ENCODE data around the gene ZNF398.

Gene ZNF398

DNA sequence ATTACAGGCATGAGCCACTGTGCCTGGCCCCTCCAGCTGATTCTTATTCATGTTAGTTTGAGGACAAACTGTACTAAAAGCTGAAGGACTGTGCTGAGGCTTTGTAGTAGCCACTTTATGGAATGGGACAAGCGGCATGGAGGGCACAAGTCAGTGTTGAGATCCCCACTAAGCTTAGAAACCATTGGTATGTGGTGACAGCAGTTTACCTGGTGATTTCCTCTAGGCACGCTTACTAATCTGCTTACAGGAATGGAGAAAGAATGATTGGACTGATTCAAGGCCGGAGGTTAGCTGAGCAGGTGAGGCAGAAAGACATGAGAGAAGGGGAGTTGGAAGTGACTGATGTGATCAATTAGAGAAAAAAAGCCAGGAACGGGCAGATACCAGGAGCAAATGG, 3.7 kb downstream of the ZNF398 start:
- no peak for DNase-seq (ENCODE audit: low spot score)

DNA sequence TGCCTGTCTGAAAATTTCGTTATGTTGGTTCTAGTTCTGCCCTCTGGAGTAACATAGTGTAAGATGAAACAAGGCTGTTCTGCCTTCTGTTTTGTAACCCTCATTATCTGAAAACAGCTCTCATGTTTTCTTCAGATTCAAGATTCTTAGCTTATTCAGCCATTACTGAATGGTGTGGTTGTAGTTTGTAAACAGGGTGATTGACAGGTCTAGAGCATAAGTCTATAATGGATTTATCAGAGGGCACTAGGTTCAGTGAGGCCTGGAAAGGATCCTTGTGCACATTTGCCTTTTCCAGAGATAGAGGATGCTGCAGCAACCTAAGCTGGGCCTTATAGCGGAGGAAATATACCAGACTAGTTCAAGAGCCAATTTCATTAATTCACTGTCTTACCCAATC, 6.1 kb downstream of the ZNF398 start:
- no peak for DNase-seq (ENCODE audit: low spot score)

DNA sequence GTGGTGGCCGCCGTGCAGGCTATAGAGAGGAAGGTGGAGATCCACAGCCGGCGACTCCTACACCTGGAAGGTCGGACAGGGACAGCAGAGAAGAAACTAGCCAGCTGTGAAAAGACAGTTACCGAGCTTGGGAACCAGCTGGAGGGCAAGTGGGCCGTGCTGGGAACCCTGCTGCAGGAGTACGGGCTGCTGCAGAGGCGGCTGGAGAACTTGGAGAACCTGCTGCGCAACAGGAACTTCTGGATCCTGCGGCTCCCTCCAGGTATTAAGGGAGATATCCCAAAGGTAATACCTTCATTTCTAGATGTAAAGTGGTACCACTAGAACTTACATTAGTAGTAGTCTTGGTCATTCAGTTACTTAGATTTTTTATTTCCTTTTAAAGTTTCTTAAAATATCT, 6.8 kb downstream of the ZNF398 start:
- DNase-seq (ENCODE audit: low spot score): no peak

DNA sequence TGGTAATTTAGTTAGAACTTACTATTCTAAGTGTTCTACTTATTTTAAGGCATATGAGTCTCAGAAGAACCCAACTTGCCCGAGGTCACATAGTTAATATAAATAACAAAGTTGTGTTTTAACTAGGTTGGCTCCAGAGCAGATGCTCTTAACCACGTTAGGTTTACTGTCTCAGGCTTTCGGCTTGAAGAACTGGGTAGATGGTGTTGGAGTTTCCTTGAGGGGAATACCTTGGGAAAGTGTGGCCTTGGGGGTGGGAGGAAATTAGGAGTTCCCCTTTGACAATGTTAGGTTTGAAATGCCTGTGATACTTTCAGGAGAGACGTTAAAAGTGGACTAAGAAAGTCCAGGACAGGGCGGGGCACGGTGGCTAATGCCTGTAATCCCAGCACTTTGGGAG, 9.6 kb downstream of the ZNF398 start:
- no peak for DNase-seq (ENCODE audit: low spot score)

DNA sequence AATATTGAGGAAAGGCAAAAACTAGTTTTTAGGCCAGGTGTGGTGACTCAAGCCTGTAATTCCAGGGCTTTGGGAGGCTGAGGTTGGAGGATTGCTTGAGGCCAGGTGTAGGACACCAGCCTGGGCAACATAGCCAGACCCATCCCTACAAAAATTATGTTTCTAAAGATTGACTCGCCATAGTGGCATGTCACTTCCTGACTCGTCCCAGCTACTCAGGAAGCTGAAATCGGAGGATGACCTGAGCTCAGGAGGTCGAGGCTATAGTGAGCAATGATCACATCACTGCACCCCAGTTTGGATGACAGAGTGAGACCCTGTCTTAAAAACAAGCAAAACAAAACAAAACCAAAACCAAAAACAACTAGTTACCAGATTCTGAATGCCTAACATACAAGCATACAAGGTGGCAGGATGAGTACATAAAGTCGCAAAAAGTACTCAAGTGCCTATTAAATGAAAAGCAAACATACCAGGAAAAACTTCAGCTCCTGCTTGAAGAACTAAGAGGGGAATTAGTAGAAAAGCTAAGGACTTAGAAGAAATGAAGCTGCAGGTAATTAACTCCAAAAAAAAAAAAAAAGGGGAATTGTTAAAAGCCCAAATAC, 14.1 kb downstream of the ZNF398 start:
- DNase-seq (ENCODE audit: low spot score): no peak

DNA sequence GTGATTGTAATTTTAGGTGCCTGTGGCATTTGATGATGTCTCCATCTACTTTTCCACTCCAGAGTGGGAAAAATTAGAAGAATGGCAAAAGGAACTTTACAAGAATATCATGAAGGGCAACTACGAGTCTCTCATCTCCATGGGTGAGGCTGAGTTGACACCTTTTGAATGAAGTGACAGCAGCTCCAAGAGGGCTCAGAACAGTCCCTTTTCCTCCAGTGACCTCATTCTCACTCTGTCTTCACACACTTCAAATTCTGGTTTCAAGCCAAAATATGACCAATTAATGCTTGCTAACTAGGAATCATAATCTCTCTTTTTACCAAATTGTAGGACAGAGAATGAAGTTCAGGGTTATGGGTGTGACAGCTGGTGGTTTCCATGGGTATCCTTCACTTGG, 18.9 kb downstream of the ZNF398 start:
- DNase-seq (ENCODE audit: low spot score): no peak

DNA sequence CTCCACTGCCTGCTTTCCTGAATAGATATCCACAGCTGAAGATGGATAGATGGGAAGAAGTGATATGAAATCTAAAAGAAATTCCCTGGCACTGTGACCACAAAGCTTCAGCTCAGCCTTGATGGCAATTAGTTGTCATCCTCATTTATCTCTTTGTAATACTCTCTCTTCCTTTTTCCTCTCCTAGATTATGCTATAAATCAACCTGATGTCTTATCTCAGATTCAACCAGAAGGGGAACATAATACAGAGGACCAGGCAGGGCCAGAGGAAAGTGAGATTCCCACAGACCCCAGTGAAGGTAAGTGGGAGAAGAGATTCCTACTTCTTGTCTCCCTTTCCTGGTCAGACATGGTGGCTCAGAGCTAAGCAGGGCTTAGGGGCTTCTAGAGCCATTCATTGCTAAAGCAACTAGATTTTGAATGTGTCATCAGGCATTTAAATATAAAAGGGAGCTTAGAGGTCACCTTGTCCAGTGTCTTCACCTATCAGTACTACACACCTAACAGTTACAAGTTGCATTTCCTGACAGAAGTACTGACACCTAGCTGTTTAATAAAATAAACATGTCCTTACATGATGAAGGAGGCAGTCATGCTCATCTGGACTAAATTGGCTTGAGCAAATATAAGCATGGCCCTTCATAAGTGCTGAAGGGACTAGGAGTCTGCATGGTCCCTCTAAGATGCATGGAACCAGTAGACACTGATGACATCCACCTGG, 19.5 kb downstream of the ZNF398 start:
- no peak for DNase-seq (ENCODE audit: low spot score)

DNA sequence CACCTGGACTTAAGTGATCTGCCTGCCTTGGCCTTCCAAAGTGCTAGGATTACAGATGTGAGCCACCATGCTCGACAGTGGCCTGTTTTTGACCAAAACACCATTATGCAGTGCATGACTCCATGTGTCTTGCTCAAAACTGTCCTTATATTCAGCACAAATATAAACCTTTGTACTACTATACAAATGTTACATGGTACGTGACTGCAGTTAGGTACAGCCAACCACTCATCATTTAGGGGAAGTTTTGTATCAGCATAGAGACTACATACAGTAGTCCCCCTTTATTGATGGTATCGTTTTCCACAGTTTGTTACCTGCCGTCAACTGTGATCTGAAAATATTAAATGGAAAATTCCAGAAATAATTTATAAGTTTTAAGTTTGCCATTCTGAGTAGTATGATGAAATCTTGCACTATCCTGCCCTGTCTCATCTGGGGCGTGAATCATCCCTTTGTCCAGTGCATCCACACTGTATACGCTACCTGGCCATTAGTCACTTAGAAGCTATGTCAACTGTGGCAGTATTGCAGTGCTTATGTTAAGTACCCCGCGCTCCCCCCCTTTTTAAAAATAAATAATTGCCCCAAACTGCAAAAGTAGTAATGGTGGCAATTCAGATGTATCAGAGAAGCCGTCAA, 24.8 kb downstream of the ZNF398 start:
- DNase-seq (ENCODE audit: low spot score): no peak

DNA sequence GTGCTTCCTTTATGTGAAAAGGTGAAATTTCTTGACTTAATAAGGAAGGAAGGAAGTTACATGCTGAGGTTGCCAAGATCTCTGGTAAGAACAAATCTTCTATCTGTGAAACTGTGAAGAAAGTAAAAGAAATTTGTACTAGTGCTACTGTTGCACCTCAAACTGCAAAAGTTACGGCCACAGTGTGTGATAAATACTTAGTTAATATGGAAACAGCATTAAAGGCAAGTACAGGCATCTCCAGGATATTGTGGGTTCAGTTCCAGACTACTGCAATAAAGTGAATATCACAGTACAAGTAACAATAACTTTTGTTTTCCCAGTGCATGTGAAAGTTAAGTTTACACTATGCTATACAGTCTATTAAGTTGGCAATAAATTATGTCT, 25.3 kb downstream of the ZNF398 start:
- no peak for DNase-seq (ENCODE audit: low spot score)

DNA sequence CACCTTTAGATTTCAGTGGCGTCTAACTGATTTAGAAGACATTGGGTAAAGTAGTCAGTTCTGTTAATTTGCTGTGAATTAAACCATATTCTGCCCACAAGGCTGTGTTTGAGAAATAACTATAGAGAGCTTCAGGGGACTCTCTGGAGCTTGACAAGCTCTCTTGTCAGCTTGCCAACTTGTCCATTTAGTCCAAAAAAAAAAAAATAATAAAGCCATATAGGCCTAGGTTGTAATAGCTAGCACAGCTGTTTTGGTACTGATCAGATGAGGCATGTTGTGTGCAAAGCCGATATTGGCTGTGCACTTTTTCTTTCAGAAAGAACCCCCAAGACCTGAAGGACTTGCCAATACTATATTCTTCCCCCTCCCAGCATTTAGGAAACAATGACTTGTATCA, 27.9 kb downstream of the ZNF398 start:
- no peak for DNase-seq (ENCODE audit: low spot score)

DNA sequence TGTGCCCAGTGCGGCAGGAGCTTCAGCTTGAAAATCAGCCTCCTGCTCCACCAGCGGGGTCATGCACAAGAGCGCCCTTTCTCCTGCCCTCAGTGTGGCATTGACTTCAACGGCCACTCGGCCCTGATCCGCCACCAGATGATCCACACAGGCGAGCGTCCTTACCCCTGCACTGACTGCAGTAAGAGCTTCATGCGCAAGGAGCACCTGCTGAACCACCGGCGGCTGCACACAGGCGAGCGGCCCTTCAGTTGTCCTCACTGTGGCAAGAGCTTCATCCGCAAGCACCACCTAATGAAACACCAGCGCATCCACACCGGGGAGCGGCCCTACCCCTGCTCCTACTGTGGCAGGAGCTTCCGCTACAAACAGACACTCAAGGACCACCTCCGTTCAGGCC, 32.0 kb downstream of the ZNF398 start:
- no peak for DNase-seq (ENCODE audit: low spot score)

DNA sequence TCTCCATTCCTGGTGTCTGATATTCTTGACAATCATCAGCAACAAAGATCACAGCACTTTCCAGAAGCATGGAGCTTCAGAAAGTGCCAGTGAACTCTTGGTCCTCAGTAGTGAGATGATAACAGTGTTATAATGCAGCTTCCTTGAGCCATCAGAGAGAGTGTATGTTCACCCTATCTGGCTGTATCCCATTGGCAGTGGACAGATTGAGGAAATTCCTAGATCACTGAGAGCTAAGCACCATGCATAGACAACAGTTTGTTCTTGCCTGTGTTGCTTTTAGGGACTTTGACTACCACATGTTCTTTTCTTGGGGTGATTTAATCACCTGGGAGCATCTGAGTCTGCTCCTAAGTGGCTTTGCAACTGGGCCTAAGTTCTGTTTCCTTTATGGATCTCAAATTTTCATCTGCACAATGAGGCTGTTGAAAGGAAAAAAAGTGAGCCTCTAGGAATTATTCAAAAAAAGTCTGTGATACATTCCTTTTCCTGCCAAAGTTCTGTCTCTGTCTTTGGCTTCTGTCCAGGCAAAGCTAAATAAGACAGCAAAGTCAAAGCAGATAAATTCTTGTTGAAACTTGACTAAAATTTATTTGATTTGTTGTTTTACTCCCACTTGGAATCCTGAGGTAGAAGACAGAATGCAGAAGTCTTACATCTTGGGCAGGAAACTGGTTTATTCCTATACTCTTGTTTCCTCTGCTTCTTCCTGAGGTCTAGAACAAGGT, 33.6 kb downstream of the ZNF398 start:
- peak; percentile 14 for DNase-seq (ENCODE audit: low spot score)

DNA sequence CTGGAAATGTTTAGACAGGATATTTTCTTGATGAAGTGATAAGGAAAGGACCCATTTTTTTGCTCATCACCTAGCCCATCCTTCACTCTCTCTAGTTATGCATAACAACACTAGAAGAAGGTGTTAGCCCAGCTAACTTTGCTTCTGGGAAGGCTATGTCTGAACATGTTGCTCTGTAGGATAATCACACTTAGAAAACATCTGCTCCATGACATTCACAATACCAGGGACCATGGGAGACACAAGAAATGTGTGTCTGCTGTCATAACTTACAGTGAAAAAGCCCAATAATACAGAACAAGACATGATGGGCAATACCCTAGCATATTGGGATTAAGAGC, 34.2 kb downstream of the ZNF398 start:
- no peak for DNase-seq (ENCODE audit: low spot score)

DNA sequence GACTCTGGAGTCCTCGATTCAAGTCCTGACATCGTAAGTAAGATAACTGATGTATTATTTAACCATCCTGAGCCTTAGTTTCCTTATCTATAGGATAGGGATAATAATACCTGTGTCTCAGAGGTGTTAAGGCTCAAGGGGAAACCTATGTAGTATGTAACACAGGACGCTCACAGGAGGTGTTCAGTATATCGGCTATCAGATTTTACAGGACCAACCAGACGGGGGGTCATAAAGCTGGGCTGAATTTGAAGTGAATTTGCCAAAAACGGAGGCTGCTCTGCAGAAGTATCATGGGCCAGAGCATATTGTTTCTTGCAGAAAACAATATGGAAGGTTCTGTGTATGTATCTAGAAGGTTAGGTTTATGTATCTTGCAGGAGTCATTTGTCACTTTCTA, 37.0 kb downstream of the ZNF398 start:
- DNase-seq (ENCODE audit: low spot score): no peak

DNA sequence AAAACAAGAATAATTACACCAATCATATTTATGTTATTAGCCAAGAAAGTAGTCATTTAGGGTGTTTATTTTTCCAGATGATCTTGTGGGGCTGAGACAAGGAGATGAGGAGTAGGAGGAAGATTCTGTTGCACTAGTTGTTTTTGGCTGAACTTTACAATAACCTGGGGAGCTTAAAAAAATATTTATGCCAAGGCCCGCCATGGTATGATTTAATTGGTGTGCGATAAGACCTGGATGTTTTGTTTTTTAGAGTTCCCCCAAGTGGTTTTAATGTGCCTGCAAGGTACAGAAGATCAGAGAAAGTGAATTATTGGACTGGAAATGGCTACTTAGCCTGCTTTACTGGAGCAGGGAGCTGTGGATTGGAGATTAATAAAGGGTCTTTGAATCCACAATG, 41.0 kb downstream of the ZNF398 start:
- DNase-seq (ENCODE audit: low spot score): no peak

DNA sequence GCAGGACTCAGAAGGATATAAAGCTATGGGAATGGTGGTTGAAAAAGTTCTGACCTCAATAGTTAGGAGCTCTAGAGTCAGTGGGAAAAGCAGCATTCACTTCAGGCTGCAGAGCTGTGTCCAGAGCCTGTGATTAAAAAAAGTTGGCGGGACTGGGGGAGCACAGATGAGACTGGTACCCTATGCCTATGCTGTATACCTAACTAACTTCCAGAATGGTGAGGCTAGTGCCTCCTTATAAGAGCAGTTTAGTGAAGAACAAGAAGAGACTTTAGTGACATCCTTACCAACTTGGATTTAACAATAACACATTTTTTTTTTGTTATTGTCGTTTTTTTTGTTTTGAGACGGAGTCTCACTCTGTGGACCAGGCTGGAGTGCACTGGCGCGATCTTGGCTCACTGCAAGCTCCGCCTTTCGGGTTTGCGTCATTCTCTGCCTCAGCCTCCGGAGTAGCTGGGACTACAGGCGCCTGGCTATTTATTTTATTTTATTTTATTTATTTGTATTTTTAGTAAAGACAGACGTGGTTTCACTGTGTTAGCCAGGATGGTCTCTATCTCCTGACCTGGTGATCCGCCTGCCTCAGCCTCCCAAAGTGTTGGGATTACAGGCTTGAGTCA, 41.5 kb downstream of the ZNF398 start:
- DNase-seq (ENCODE audit: low spot score): no peak

DNA sequence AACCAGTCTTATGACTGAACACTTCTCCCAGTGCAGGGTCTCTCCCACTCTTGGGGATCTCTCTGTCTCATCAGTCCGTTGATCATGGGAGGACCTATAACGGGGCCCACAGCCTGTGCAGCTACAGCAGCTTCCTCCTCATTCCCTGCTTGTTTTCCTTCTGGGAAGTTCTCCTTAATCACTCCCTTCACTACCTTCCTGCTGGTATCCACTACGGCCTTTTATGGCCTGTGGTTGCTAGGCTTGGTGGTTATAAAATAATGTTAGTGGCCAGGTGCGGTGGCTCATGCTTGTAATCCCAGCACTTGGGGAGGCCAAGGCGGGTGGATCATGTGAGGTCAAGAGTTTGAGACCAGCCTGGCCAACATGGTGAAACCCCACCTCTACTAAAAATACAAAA, 44.6 kb downstream of the ZNF398 start:
- no peak for DNase-seq (ENCODE audit: low spot score)

DNA sequence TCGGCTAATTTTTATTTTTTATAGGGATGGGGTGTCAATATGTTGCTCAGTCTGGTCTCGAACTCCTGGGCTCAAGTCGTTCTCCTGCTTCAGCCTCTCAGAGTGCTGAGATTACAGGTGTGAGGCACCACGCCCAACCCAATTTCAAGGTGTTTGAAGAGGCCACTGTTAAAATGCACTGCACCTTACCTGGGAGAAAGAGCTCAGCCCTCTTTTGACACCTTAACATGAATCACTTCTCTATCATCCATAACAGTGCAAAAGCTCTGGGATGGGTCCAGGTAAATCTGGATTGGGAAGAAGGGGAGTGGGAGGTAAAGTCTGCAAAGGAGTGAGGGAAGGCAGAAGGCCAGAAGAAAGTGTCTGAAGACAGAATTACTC, 47.5 kb downstream of the ZNF398 start:
- DNase-seq (ENCODE audit: low spot score): no peak

DNA sequence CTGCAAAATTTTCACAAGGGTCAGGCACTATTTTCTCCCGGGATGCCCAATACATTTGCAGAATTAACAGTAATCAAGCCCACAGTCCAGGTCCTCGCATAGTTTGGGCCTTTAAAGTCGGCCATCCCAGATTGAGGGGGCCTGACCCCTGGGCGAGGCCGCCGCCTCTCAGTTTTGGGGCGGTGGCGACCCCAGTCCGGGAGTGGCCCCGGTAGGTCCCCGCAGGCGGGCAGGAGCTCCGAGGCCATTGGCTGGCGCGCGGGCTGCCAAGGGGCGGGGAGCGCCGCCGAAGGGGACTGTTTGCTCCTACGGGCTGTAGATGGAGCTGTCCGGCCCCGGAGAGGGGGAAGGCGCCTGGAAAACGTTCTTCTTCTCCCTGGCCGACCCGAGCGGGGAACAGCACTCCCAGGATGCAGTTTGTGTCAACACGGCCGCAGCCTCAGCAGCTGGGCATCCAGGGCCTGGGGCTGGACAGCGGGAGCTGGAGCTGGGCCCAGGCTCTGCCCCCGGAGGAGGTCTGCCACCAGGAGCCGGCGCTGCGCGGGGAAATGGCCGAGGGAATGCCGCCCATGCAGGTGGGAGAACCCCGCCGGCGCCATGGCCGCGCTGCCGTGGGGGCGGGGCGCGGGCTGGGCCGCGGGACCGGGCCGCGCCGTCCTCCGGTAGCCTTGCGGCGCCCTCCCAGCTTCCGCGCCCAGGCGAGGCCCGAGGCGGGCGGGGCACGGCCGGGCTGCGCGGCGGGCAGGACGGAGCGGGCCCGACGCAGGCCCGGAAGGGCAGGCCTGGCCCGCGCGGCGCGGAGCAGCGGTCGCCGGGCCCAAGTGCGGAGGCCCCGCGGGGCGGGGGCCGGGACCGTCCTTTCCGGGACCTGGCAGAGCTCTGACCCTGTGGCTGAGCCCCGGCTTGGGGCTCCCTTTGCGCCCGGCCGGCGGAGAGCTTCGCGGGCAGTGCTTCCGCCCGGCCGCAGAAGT, 48.2 kb downstream of the ZNF398 start, which contains the start of gene ZNF282:
Gene ZNF282, plus strand, starts transcription at position 367 of the 971 bp plus-strand sequence. Its CDS starts 44 bp downstream, at position 411.
- peak; percentile 94 for DNase-seq (ENCODE audit: low spot score)

DNA sequence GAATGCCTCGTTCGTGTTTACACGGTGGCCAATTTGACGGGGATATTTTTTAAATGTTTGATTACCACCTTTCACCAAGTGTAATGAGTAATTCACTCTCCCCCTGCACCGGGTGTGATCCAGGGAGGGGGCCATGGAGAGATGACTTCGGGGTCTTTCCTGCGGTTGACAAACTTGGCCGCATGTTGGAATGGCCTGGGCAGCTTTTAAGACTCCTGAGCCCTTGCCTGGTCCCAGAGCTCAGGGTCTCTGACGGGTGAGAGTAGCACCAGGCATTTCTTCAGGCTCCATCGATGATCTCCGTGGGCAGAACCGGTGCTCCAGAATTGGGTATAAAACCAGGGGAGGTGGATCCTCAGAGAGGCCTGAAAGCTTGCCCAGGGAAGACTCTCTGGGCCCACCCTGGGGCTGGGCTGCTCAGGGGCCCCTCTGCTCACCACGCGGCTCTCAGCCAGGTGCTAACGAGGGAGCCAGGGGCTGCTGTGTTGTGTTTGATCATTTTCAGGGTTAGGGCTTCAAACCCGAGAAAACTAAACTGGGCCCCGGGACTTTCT, 49.0 kb downstream of the ZNF398 start:
- DNase-seq (ENCODE audit: low spot score): no peak

DNA sequence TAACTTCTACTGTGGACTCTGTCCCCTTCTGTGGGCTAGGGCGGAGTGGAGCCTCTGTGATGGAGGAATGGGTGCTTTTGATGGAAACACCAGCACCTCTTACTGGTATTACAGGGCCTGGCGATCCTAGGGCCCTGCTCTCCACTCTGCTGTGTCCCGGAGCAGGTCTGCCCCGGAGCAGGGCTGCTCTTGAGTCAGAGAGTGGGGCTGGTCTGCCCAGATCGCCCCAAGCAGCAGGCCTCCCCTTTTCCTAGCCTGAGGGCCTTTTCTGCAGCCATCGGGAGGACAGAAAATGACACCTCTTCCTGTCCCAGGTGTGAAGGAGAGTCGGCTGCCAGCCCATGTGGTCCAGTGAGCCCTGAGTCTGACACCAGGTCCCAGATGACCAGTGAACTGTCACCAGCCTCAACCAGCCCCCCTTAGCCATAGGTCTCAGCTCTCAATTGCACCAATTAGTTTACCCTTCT, 49.5 kb downstream of the ZNF398 start:
- DNase-seq (ENCODE audit: low spot score): no peak
